HG03060 (cell line): ENCODE results near the gene TMEM35B.
"Not testable (repeated sequence)": the region's sequence is repeated elsewhere in the genome, so short reads cannot be mapped to it uniquely, and the experiment has no call there.

Source experiments
- ATAC-seq: cut with Tn5 transposase; IDR thresholded peaks from one replicate; pipeline ENCODE4 v1.9.1; 2021; ENCODE audit warnings: low read depth, moderate number of reproducible peaks; ENCODE audit not compliant: unreplicated experiment

The TMEM35B gene

DNA sequence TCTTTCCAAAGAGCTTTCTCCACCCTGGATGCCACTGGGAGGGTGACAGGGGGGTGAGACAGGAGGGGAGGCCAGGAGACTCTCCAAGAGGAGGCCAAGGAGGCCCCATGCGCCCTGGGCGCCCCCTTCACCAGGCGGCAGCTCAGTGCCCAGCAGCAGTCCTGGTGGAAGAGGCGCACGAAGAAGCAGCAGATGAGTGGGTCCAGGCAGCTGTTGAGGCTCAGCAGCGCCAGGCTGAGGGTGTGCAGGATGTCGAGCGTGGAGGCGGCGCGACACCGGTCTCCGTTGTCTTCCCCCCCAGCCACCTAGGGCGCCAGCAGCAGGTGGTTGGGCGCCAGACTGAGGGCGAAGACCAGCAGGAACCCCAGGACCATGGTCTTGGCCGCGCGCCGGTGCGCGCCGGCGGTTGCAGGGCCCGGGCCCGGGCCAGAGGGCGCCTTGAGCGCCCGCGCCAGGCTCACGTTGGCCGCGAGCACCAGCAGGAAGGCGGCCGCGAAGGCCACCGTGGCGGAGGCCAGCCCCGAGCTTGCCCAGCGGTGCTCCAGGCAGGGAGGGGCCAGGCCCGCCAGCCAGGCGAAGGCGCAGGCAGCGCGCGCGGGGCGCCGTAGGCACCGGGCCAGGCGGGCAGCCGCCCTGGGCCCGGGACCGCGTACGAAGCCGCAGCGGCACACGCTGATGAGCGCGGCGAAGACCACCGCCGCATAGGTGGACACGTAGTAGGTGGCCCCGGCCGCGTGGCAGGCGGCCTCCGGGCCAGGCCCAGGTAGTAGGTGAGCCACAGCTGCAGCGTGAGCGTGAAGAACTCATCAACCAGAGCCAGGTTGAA lies 8.6 kb downstream of the TMEM35B start:
- ATAC-seq: no peak

DNA sequence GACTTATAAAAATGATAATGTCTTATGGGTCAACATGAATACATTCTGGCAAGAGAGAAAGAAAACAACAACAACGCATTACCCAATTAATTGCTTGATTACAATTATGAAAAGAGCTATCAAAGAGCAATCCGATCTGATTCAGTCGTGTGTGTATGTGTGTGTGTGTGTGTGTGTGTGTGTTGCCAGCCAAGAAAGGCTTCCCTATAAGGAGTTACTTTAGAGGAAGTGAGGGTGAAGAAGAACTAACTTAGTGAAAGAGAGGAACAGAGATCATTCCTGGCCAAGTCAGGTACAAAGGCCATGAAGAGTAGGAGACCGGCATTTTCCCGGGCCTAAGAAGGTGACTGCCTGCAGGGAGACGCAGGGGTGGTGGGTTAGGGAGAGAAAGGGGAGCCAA lies 9.4 kb downstream of the TMEM35B start:
- no peak for ATAC-seq

DNA sequence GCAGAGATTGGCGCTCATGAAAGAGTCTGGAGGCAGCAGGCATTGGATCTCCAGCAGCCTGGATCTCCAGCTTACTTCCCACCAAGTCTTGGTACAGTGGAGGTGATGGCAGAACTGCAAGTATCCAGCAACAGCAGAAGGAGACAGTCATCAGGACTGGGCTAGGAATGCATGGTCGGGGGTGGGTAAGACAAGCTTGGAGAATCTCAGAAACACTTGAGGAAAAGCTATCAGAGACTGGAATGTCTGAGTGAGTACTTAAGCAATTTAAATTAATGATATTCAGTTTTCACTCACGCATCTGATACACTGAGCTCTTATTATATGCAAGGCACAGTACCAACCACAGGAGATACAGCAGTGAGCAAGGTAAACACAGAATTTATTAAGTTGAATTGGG lies 9.8 kb downstream of the TMEM35B start:
- ATAC-seq: no peak

DNA sequence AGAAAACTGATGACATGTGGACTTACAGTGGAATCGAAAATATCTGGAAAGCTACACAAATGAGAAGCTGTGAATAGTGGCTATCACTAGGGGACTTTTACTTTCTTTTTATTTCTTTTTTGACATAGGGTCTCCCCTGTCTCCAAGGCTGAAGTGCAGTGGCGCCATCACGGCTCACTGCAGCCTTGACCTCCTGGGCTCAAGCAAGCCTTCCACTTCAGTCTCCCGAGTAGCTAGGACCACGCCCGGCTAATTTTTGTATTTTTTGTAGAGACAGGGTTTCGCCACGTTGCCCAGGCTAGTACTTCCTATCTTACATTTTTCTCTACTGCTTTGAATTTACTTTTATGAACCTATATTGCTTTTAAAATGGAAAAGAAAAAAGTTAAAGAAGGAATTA lies 10.5 kb downstream of the TMEM35B start:
- no peak for ATAC-seq

DNA sequence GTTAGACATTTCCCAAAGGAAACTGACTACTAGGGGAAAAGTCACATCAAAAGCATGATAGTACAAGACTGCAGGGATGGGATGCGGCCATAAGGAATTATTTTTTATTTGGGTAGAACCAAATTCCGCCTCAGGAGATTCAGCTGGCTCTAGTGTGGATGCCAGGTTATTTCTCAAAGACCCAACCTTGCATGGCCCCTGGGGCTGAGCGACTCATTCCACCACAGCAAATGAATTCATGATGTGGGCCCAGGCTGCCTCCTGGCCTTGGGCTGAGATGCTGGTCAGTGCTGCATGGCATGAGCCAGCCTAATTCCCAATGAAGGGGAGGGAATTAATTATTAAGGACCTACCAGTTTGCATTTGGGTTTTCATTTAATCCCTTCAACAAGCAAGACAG lies 11.8 kb downstream of the TMEM35B start:
- no peak for ATAC-seq

DNA sequence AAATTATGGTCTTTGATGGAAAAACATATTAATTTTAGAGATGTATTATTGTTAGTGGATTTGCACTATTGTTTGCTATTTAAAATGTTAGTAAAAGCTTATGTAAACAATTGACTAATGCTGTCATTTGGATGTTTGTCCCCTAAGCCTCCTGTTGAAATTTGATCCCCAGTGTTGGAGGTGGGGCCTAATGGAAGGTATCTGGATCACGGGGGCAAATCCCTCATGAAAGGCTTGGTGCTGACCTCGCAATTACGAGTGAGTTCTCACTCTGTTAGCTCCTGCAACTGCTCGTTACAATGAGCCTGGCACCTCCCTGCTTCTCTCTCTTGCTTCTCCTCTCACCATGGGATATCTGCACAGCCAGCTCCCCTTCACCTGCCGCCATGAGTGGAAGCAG lies 14.3 kb downstream of the TMEM35B start:
- ATAC-seq: no peak

DNA sequence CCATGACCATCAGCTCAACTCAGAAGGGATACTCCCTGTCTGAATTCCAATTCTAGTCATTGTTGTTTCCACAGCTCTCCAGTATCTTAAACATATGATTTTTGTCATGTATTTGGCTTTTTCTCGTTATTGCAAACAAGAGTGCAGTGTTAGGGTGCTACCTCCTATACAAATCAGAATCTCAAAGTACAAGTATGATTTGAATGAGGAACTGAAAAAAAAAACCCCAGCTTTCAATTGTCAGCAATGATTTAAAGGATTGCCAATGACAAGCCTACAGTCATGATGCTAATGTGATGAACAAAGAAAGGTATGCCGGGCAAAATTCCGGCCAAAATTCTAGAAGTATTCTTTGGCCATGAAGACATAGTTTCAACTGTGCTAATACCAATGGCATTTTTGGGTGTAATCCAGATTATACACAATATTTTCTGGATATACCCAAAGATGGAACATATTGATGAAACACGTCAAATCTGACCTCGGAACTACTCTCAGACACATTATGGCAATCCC lies 14.9 kb downstream of the TMEM35B start:
- no peak for ATAC-seq

DNA sequence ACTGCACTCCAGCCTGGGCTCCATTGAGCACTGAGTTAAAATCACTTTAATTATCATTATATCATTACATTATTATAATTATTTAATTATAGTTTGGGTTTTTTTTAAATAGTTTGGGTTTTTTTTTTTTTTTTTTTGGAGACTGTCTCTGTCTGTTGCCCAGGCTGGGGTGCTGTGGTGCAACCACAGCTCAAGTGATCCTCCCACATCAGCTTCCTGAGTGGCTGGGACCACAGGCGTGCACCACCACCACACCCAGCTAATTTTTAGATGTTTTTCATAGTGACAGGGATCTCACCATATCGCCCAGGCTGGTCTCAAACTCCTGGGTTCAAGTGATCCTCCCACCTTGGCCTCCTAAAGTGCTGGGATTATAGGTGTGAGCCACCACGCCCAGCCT lies 16.9 kb downstream of the TMEM35B start:
- not testable (repeated sequence) for ATAC-seq

DNA sequence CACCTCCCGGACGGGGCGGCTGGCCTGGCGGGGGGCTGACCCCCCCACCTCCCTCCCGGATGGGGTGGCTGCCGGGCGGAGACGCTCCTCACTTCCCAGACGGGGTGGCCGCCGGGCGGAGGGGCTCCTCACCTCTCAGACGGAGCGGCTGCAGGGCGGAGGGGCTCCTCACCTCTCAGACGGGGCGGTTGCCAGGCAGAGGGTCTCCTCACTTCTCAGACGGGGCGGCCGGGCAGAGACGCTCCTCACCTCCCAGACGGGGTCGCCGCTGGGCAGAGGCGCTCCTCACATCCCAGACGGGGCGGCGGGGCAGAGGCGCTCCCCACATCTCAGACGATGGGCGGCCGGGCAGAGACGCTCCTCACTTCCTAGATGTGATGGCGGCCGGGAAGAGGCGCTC lies 17.5 kb downstream of the TMEM35B start:
- not testable (repeated sequence) for ATAC-seq

DNA sequence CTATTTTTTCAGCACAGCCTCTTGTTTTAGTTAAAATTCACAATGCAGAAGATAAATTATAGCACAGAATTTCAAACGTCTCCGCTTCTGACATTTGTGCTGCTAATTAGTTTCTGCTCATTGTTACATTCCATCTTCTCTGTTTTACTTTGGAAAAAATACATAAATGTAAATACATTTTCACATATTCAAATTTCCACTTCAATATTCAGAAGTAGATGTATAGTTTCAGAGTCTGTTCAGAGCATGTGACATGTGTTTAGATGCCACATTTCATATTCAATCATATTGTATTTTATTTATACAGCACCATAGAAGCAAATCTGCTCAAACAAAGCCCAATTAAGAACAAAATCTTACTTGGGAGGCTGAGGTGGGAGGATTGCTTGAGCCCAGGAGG lies 19.6 kb downstream of the TMEM35B start:
- ATAC-seq: no peak

DNA sequence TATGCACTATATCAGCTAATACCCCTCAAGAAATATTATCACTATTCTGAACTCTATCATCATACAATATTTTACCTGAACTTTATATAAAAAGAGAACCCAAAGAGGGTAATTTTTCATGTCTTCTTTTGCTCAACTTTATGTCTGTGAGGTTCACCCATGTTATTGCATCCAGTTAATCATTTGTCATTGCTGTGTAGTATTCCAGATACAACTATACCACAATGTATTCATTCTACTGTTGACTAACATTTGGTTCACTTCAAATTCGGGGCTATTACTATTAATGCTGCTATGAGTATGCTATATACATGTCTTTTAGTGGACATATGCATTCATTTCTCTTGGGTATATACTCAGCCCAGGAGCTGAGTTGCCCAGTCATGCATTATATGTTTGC lies 34.7 kb downstream of the TMEM35B start:
- ATAC-seq: no peak

DNA sequence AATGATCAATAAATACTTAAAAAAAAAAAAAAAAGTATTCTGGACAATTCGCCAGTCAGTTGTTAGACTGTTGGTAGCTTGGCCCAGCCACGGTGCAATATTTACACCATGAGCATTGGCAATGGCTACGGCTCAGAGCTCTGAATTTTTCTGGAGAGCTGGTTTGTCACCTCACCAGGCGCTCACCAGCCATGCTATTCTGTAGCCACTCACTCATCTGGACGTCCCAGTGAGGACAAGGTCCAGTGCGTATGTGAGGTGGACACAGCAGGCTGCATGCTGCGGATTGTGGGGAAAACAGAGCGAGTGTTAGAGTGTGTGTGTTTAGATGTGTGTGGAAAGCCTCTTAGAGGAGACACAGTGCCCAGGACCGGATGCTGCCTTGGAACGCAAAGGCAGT lies 36.4 kb downstream of the TMEM35B start:
- ATAC-seq: not testable (repeated sequence)

DNA sequence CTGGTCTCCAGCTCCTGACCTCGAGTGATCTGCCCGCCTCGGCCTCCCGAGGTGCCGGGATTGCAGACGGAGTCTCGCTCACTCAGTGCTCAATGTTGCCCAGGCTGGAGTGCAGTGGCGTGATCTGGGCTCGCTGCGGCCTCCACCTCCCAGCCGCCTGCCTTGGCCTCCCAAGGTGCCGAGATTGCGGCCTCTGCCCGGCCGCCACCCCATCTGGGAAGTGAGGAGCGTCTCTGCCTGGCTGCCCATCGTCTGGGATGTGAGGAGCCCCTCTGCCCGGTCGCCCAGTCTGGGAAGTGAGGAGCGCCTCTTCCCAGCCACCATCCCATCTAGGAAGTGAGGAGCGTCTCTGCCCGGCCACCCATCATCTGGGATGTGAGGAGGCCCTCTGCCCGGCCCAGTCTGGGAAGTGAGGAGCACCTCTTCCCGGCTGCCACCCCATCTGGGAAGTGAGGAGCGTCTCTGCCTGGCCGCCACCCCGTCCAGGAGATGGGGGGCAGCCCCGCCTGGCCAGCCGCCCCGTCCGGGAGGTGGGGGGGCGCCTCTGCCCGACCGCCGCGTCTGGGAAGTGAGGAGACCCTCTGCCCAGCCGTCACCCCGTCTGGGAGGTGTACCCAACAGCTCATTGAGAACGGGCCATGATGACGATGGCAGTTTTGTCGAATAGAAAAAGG lies 37.4 kb downstream of the TMEM35B start:
- ATAC-seq: not testable (repeated sequence)

DNA sequence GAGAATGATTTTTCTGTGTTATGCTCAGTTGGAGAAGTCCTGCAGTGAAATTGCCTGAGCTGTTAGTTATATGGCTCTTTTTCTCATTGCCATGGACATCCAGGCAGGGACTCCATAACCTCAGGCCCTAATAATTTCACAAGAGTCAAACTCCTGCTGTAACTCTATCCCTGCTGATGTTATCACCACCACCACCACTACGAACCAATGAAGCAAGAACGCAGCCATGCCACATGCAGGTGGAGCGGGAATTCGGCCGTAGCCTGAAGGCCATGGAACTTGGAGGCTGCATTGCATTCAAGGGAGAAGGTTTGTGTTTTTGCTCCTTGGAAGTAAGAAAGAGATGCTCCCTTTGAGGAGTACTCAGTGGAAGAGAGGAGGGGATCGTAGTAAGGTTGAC lies 38.9 kb downstream of the TMEM35B start:
- ATAC-seq: no peak

DNA sequence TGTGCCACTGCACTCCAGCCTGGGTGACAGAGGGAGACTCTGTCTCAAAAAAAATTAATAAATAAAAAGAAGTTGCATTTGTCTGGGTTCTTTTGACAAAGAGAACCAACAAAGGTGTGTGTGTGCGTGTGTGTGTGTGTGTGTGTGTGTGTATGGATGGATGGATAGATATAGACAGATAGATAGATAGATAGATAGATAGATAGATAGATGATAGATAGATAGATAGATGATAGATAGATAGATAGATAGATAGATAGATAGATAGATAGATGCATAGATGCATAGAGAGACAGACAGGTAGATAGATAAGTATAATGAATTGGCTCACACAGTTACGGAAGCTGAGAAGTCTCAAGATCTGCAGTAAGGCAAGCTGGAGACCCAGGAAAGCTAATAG lies 43.3 kb downstream of the TMEM35B start:
- not testable (repeated sequence) for ATAC-seq
